Measurements from ENCODE around the gene CDK1.
A peak's percentile ranks its signal among the peaks of the same experiment; 100 is the strongest.

Gene CDK1

DNA sequence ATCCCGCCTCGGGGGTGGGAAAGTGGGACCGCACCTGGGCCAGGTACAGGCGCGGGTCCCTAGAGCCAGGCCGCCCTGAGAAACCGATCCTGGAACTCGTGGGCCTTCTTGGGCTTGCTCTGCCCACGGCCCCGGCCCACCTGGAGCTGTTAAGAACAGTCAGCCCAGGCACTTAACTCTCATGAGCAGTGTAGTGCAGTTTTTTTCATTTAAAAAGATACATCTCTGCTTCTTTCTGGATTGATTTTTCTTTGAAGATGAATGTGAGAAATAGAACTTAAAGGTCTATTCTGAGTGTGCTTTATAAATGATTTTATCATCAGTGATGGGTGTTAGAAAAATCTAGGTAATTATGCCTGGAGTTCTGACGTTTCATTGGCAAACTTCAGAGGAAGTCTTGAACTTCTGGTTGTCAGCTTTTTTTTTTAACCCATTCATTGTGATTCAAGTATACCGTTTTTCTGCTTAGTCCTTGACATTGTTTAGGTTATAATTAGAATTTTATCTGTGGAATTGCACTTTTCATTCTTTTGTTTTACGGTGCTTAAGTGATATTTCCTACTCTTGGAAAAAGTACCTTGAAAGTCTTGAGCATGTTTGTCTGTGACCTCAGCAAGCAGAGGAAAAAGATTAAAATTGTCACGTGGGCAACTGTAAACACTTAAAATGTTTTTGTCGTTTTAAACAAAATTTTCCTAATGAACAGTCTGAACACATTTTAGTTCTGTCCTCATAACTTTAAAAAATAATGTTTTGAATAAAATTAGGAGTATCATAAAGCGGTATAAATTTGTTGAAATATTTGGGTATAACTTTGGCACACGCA, 906 bp downstream of the CDK1 start:
- DNase-seq: peak; percentile 31

DNA sequence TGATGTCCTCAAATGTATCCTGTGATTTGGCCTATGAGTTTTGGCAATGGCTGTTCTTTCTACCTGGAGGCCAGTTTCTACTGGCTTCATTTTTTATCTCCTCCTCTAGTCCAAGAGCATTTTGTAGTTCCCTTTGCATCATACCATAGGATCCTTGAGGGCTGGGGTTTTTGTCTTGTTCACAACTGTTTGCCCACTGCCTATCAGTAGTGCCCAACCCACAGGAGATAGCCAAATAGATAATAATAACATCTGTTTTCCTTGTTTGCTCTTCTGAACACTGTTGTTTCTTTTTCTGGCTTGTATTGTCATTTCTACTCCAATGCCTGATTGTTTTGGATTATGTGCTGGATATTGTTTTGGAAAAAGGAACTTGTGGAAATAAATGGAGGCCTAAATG, 3.4 kb downstream of the CDK1 start:
- no peak for DNase-seq

DNA sequence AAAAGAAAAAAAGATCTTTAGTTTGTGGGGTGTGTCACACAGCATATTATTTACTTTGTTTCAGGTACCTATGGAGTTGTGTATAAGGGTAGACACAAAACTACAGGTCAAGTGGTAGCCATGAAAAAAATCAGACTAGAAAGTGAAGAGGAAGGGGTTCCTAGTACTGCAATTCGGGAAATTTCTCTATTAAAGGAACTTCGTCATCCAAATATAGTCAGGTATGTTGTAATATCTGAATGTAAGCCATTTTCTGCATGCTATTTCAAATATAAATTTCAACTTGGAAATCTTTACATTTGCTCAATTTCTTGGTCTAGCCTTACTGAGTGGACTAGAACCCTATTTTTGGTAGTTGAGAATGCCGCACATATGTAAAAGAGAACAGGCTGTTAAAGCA, 6.4 kb downstream of the CDK1 start:
- no peak for DNase-seq

DNA sequence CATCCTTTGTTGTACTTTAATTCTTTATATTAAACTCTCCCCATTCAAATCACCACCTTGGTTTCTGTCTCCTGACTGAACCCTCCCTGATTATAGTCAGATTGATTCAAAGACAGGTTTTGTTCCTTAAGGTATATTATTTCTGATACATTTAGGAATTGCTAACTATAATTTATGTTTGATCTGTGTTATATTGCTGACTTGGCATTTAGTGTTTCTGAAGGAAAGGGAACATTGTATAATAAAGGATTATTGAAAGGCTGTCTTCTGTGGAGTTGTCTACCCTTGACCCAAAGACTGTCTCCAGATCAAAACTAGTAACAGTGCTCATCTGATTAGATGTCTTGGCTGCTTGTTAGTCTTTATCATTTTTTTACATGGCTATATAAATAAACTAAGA, 10.3 kb downstream of the CDK1 start:
- no peak for DNase-seq

DNA sequence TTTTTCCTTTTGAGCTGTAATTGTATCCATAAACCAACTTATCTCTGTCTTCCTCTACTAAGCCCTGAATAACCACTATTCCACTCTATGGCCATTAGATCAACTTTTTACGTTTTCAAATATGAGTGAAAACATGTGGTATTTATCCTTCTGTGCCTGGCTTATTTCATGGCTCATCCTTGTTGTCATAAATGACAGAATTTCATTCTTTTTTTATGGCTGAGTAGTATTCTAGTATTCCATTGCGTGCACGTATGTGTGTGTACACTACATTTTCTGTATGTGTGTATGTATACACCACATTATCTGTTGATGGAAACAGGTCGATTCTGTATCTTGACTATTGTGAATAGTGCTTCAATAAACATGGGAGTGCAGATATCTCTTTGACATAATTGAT, 11.1 kb downstream of the CDK1 start:
- no peak for DNase-seq

DNA sequence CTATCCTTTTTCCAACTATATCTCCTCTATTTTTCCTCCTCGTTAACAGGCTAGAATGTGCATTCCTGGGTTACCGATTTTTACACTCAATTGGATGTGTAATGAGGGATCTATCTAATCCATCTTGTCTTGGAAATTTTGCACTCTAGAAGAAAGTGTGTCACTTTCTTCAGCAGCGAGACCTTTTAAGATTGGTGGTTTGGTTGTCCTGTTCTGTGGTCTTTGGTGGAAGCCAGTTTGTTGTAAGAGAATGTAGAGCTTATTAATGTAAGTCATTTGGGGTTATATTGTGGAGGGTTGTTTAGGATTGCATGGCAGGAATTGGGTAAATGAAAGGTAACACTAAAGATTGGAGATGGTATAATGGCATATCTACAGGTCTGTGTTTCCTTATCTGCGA, 16.7 kb downstream of the CDK1 start:
- no peak for DNase-seq

DNA sequence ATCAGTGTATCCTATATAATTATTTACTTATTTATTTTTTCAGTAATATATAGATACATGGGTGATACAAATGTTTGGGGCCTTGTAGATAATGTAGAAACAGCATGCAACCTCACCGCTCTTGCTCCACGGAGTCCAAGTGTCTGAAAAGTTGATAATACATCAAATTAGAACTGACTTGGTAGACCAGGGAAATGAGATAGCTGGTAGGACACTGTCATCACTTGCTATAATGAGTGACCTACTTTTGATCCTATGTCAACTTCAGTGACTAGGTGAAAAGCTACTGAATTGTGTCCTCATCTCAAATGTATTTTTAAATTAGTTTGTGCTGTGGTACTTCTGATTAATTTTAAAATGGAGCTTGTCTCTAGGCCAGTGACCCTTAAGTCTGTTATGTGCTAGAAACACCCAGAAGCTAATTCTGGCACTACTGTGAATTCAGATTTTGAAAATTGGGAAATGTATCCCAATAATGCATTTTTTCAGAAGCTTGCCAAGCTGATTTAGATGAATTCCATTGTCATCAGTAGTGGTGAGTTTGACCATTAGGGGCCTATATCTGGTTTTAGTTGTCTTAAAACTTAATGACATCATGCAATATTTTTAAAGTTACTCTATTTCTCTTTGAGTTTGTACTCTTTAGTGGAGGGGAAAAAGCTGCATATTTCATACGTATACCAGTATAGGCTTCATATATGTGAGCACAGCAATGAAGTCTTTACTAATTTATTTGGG, 17.4 kb downstream of the CDK1 start:
- no peak for DNase-seq

DNA sequence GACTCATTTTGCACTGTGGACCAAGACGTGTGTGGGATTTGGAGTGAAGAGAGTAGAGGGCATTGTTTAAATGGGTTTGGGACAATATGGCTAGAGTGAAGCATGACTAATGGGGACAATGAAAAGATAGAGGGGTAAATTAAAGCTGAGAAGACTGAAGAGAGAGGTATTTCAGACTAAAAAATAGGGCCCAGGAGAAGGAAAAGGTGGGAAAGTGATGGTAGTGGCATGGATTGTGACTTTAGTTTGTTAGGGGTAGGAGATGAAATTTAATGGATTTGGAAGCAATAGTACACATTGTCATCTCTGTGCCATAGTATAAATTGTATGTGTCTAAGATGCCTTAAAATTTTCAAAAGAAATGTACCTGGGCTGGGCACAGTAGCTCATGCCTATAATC, 18.2 kb downstream of the CDK1 start:
- DNase-seq: no peak

DNA sequence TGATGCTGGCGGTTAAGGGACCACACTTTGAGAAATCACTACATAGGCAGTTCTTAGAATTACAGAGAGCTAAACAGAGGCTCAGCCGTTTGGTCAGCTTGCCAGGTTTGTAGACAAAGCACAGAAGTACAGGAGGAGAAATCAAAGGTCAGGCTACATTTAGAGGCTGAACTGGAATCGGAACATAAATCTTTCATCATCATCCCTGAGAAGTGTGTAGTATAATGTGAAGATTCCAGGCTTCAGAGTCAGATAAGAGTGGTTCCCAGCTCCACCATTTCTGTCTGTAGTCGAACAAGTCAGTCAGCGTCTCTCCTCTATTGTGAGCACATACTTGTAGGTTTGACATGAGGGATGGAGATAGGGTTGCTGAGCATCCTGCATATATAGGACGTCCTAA, 18.9 kb downstream of the CDK1 start:
- no peak for DNase-seq

DNA sequence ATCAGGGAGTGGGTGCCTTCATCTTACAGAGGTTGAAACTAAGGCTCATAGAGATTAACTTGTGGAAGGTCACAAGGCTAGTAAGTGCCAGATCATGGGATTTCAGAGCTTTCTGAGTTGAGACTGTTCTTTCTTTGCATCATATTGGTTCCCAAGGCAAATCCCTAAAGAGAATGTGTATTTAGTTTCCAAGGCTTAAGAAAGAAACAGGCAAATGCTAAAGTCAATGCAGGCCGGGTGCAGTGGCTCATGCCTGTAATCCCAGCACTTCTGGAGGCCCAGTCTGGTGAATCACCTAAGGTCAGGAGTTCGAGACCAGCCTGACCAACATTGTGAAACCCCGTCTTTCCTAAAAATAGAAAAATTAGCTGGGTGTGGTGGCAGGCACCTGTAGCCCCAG, 19.8 kb downstream of the CDK1 start:
- DNase-seq: no peak

DNA sequence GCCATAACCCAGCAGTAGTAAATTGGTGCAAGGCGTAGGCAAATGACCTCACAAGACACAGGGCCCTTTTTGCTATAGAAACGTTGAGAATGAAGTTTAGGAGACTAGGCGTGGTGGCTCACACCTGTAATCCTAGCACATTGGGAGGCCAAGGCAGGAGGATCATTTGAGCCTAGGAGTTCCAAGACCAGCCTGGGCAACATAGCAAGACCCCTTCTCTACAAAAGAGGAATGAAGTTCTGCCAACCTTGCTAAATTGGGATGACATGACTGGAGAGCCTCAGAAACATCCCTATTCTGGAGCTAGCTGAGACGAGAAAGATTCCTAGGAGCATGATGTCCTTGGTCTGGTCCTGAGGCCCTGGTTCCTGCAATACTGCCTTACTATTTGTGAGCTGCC, 20.6 kb downstream of the CDK1 start:
- no peak for DNase-seq

DNA sequence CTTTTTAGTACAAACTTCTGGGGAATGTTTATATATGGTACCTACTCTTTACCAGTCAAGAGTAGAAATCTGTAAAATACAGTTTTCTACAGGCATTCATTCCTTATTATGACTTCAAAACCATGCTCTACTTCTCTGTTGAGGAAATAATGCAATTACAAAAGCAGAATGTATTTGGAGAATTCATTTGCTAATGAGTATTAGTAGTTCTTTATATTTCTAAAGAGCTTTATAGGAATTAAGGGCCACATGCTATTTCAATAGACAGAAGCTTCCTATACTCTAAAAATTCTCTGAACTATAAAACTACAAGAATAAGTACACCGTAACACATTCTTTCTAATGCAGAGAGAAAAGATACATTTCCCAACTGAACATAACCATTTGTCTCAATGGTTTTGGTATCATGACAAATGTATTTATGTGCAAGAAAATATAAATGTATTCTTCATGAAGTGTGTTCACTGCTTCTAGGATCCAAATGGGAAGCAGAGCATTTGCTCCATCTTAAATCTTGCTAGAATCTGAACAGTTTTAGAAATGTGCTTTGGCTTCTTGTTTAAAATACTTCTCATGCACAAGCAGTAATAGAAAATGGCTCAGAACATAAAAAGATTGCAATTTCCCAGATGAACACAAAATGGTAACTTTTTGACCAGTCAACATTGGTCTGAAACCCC, 21.8 kb downstream of the CDK1 start:
- no peak for DNase-seq

DNA sequence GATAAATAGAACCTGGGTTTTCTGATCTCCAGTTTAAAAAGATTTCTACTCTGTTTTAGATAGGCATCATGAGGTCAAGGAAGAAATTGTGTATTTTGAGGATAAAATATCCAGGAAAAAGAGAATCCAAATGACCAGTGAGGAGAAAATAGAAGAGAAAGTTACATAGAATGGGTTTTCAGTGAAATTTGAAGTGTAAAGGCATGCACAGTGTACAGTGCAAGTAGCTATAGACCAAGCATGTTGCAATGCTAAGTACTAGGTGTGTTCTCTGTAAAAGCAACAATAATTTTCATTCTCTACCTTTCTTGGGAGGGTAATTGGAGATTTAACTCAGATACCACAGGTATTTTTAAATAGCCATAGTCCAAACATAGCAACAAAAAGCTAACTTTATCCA, 22.6 kb downstream of the CDK1 start:
- DNase-seq: no peak

DNA sequence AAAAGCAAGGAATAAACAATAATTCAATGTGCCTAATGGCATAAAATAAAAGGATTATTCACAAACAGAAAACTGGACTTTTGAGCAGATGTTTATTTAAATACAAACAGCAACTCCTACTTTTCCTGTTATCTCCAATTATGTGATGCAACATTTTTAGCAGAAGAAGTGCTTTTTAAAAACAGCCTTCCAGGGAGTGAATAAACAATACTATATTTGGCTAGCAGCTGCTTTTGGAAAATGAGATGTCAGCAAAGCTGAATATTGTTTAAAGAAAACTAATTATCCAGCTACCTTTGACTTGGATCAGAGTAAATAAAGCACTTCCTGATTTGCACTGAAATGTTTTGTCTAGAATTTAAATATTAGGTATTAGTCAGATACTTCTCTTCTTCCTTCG, 23.2 kb downstream of the CDK1 start:
- peak; percentile 67 for DNase-seq

DNA sequence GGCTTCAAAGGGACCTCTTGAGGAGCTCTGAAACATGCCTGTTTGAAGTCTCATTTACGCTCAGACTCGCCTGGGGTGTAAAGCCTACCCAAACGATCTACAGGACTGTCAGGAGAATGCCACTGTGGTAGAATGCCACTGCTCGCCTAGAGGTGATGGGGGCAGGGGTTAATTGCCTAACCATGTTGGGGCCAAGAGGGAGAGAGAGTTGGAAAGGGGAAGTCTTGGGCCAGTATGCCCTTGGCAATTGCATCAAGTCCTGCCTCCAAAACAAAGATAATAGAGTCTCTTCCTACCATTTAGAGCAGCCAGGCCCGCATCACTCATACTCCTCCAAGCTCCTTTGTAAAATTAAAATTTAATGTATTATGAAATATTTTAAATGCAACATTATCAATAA, 25.2 kb downstream of the CDK1 start:
- DNase-seq: no peak

DNA sequence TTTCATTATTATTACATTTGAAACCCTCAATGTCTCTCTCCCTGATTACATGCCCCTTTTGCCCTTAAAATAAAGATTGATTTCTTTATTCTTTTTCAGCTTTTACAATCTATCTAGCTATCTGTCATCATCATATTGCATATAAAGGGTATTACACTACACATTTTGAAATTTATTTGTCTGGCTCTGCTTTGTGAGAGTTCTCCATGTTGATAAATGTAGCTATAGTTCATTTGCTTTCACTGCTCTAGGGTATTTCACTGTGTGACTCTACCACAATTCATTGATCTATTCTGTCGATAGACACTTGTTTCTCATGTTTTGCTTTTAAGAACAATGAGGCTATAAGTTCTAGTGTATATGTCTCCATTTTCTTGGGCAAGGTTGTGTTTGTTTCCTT, 25.6 kb downstream of the CDK1 start:
- no peak for DNase-seq

DNA sequence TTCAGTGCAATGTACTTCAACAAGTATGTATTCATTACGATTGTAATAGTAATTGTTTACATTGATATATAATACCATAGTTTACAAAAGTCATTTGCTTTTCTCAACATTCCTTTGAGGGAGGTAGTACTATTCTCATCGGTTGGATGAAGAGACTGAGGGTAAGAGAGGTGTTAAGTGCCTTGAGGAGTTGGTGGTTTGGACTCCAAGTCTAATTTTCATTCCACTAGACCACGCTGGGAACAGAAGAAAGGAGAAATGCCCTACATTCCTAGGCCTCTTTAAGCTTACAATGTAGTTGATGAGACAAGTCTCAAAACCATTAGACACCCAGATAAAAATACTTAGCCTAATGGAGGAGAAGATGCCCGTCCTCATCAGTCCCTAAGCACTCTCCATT, 28.6 kb downstream of the CDK1 start:
- no peak for DNase-seq

DNA sequence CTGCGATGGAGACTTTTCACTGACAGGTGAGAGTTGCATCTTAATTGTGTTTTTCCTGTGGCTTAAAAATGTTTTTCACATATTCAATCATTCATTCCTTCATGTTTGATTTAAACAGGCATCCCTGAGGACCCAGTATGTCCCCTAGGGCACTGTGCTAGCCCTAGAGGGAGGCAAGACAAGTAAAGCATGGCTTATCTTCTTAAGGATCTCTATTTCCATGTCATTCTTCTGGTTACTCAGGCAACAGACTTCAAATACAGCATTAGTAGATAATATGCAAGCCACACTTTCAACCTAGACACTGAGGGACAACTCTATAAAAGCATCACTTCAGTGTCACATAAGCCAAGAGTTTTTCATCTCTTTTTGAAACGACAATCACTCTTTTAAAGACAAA, 29.2 kb downstream of the CDK1 start:
- DNase-seq: no peak

DNA sequence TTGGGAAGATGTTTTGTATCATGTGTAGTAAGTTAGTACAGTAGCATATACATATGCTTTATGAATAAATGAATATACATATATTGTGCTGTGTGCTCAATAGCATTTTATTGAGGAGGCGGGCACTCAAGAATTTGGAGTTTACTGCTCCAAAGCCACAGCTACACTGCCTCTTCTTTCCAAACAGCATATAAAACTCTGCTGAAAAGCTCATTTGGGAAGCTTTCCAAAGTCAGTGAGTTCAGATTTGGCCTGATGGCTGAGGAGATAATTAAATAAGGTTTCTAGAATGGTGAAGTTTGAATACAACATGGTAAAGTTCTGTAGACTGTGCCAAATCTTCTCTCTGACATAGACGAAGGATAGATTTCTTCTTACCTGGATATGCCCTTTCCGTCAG, 29.8 kb downstream of the CDK1 start:
- DNase-seq: no peak

DNA sequence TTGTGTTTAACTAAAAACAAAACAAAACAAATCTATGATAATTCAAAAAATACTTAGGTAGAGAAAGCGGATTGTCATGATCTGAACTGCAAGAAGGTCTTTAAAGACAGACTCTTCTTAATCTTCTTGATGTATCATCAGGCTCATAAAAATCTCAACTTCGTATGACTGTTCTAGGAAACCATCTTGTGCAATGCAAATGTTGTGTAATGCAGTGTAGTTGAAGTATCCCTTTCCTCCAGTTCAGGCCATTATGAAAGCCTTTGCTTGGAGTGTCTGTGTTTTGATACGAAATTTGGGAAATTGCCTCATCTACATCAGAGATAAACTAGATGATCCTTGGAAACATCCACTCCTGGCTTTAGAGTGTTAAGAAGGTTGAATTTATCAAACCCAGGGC, 30.9 kb downstream of the CDK1 start:
- no peak for DNase-seq

DNA sequence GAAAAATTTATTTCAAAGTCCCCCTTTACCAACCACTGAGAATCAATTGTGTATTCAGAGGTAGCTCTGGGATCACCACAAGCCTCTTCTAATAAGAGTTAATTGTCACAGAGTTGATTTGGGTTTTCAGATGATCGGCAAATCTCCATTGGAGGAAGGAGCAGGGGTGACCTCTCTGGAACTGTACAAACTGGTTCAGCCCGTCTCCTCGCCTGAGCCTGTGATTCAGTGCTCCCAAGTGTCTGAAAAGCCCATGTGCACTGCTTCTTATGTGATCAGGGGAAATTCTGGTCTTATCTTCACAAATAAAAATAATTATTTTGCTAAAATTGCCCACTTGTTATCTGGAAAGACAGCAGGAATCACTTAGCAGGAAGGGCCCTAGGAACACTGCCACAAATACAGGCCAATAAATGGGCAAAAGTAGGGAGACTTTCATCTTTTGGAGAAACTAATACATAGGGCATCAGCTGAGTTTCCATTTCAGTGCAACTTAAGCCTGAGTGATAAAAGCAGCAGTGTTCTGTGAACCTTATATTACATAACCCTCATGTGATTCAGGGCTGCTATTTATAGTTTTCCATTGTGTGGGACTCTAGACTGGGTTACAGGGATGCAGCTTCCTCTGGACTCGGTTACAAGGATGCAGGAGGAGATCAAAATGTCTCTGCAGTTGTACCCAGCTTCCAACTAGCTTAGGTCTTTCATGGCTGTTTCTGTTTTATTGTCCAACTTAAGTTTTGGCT, 32.3 kb downstream of the CDK1 start:
- peak; percentile 30 for DNase-seq

DNA sequence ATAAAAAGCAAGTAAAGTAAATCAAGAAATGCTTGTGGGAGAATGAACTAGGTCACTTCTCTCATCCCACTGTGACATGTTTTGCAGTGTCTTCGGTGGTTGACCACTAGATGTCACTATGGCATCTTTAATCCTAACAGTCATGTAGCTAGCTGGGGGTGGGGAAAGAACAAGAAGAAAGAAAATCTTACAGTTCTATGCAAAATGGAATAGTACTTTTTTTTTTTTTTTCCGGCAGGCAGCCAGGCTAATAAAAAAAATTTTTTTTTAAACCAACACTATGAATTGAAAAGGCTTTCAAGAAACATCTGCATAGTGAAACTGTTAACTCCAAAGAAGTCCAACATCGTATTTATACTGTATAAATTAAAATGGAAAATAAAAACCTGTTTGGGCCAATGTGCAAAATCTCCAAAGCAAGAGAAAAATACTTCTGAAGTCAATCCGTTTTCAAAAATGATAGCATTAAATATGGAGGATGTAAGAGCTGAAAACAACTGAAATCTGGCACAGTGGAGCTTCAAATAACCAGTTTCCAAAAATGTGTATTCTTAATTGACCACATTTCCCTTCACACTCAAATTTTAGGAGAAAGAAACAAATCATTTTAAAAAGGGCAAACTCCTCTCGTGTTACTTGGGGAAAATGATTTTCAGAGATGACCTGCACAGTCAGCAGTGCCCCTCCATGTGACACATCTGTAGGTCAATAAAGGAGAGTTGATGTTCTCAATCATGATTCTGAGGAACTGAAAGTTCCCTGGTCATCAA, 38.5 kb downstream of the CDK1 start:
- DNase-seq: peak; percentile 88

DNA sequence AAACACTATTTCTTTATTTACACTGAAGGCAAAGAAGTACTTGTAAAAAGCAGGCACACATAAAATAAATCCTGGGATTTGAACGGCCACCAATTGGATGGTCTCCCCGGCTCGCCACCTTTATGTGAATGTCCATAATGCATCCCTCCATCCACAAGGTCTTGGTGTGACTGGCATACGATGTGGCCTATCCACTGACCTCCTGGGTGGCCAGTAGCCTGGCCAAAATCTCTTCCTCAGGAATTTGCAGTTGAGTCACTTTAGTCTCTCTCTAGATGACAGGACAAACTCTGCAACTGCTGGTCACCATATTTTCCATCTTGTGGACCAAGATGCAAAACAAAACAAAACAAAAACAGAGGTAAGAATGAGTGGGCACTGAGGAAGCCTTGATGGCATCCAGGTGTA, 39.1 kb downstream of the CDK1 start:
- no peak for DNase-seq
